Measurements from ENCODE around the gene CCL11.

Gene CCL11

GRCh38 chr17:34285286-34285792 lies at the start of gene CCL11:
Gene CCL11 (plus strand): TSS chr17:34285742. CDS start chr17:34285809, 67 bp downstream.
- DNase-seq (ENCODE audit: low spot score), result no peak

GRCh38 chr17:34236281-34236892 lies 49.2 kb upstream of the CCL11 start:
- no peak for DNase-seq (ENCODE audit: low spot score)

DNA sequence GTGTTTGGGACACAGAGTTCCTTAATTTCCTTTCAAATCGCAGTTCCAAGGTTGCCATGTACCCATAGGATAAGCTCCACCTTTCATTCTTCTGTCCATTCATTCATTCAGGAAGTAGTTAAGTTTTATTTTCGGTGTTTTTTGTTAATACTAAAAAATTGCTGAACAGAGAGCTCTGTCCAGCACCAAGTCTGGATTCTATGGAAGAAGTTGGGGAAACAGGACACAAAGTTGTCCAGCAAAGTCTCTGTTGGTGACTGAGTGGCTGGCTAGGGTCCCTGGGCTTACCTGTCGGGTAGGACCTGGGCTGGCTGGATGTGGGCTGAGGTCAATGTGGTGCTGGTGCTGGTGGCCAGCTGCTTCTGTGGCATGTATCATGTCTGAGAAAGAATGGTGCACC lies 48.1 kb upstream of the CCL11 start:
- no peak for DNase-seq (ENCODE audit: low spot score)

- no peak for DNase-seq (ENCODE audit: low spot score)
These were observed 44.5 kb upstream of the CCL11 start for GRCh38 chr17:34241062-34241461.

- no peak for DNase-seq (ENCODE audit: low spot score)
These were observed 42.8 kb upstream of the CCL11 start for GRCh38 chr17:34242587-34243363.

- no peak for DNase-seq (ENCODE audit: low spot score)
These were observed 41.9 kb upstream of the CCL11 start for GRCh38 chr17:34243364-34244320.

GRCh38 chr17:34245351-34245905 lies 40.1 kb upstream of the CCL11 start:
- no peak for DNase-seq (ENCODE audit: low spot score)

DNA sequence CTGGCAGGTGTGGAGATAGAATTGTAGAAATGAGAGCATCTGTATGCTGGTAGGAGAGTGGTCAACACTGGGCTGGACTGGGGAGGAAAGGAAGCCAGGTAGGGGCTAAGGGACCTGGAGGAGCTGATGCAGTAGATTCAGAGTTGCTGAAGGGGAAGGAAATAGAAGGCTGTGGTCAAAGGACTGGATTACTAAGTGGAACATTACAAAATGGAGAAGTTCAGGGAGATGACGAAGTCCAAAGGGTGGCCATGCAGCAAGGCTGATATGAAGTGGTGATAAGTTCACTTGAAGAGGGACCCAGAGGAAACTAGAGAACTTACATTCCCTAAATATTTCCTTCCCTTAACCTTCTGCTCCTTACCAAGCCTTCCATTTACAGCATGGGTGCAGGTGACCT lies 39.1 kb upstream of the CCL11 start:
- no peak for DNase-seq (ENCODE audit: low spot score)

DNA sequence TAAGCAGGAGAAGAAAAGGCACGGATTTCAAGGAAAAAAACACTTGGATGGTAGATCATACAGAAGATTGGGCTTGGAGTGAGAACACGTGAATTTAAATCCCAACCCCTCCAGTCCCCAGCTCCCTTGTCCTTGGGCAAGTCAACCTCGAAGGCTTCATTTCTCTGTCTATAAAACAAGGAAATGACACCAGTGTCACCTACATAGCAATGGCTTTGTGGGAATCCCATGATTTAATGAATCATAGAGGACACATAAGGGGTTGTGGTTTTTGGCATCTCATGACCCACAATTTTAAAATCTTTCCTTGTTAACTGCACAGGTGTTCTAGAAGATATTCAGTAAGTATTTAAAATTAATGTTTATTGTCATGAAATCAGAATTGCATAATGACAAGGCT lies 38.7 kb upstream of the CCL11 start:
- no peak for DNase-seq (ENCODE audit: low spot score)

- DNase-seq (ENCODE audit: low spot score), result no peak
These were observed 37.0 kb upstream of the CCL11 start for GRCh38 chr17:34248511-34249024.

GRCh38 chr17:34249061-34249460 lies 36.5 kb upstream of the CCL11 start:
- DNase-seq (ENCODE audit: low spot score), result no peak

DNA sequence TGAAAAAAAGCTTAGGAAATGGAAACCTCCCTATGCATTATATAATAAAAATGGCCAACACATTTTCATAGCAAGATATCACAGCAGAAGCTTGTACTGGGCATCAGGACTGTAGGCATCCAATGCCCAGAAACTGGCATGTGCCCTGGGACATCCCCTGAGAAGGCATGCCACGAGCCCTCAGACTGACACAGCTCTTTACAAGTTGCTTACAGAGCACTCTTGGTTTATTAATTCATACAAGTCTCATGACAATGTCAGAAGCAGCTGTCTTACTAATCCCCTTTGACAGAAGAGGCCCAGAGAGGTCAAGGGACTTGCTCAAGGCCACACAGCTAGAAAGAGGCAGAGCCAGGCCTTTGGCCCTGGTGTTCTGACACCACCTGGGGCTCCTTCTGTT lies 36.1 kb upstream of the CCL11 start:
- no peak for DNase-seq (ENCODE audit: low spot score)

DNA sequence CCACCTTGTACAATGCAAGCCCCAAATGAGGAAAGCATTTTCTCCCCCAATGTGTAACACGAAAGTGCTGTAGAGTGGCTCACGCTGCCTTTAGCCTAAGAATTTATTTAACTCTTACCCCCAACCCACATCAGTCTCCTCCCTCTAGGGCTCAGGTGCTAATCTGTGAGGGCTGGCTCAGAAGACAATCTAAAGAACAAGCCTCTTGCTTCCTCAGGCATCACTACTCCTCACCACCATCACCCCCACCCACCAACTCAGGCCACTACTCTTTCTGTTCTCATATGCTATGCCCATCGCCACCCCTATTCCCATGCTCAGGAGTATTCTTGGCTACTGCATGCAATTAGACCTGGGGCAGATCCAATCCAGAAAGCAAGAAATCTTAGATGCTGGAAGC lies 34.4 kb upstream of the CCL11 start:
- no peak for DNase-seq (ENCODE audit: low spot score)

GRCh38 chr17:34252095-34252443 lies 33.5 kb upstream of the CCL11 start:
- no peak for DNase-seq (ENCODE audit: low spot score)

GRCh38 chr17:34252444-34253138 lies 33.0 kb upstream of the CCL11 start:
- DNase-seq (ENCODE audit: low spot score), result no peak

GRCh38 chr17:34253139-34253525 lies 32.4 kb upstream of the CCL11 start:
- no peak for DNase-seq (ENCODE audit: low spot score)

- DNase-seq (ENCODE audit: low spot score), result no peak
These were observed 31.4 kb upstream of the CCL11 start for GRCh38 chr17:34254146-34254545.

DNA sequence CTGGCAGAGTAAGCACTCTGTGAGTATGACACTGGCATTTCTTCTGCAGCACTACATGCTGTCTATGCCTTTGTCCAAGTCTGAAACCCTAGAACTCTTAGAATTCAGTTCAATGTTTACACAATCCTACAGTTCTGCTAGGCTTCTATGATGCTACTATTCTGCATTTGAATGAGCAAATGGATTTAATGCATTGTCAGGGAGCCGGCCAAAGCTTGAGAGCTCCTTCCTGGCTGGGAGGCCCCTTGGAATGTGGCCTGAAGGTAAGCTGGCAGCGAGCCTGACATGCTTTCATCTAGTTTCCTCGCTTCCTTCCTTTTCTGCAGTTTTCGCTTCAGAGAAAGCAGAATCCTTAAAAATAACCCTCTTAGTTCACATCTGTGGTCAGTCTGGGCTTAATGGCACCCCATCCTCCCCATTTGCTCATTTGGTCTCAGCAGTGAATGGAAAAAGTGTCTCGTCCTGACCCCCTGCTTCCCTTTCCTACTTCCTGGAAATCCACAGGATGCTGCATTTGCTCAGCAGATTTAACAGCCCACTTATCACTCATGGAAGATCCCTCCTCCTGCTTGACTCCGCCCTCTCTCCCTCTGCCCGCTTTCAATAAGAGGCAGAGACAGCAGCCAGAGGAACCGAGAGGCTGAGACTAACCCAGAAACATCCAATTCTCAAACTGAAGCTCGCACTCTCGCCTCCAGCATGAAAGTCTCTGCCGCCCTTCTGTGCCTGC lies 30.7 kb upstream of the CCL11 start, which contains the start of gene CCL2:
CCL2 (plus strand) TSS at position 635 of the 730 bp plus-strand sequence; CDS start at position 700, 65 bp downstream.
- no peak for DNase-seq (ENCODE audit: low spot score)

DNA sequence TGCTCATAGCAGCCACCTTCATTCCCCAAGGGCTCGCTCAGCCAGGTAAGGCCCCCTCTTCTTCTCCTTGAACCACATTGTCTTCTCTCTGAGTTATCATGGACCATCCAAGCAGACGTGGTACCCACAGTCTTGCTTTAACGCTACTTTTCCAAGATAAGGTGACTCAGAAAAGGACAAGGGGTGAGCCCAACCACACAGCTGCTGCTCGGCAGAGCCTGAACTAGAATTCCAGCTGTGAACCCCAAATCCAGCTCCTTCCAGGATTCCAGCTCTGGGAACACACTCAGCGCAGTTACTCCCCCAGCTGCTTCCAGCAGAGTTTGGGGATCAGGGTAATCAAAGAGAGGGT lies 30.2 kb upstream of the CCL11 start:
- no peak for DNase-seq (ENCODE audit: low spot score)

DNA sequence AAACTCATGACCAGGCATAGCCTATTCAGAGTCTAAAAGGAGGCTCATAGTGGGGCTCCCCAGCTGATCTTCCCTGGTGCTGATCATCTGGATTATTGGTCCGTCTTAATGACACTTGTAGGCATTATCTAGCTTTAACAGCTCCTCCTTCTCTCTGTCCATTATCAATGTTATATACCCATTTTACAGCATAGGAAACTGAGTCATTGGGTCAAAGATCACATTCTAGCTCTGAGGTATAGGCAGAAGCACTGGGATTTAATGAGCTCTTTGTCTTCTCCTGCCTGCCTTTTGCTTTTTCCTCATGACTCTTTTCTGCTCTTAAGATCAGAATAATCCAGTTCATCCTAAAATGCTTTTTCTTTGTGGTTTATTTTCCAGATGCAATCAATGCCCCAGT lies 29.7 kb upstream of the CCL11 start:
- DNase-seq (ENCODE audit: low spot score), result no peak

Measured in CD4-positive, alpha-beta T cell treated with Interleukin-15 for 4 hours (primary cell).